Activated T-cell treated with anti-CD3 and anti-CD28 coated beads, Interleukin-2, amount 50 U/mL, for 1 hour (primary cell): Measurements from ENCODE around the gene TOPORS.
"Not testable (repeated sequence)": the region's sequence is repeated elsewhere in the genome, so short reads cannot be mapped to it uniquely, and the experiment has no call there.

ENCODE experiments used
- DNase-seq: peaks from one replicate; pipeline ENCODE4 v3.0.0-alpha.2; 2020

Gene TOPORS

DNA sequence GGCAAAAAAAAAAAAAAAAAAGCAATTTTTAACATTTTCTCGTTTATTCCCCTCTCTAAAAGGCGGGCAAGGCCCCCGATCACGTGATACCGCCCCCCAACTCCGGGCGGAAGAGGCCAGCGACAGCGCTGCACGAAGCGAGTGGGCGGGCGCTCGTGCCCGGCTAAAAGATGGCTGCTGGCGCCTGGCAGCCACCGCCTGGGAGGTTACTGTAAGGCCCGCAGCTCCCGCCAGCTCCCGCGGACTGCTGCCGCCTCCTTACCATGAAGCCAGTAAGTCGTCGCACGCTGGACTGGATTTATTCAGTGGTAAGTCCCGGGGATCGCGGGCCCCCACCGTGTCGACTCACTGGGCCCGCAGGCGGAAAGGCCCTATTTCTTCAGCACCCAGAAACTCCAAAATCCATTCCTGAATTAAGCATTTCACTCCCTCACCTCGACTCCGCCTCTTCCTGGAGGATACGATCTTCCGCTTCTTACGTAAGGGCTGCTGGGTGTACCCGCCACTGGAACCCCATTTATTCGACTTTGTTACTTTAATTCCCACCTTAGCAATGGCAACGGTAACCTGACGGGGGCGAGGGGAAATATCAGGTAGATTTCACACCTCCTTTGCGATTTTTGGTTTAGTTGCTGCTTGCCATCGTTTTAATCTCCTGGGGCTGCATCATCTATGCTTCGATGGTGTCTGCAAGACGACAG lies at the start of gene TOPORS, which contains the start of gene SMIM27:
TSS of gene TOPORS (minus strand) at position 415 of the 701 bp plus-strand sequence. CDS start at position 265, 150 bp downstream.
TSS of gene SMIM27 (plus strand) at position 156 of the 701 bp plus-strand sequence. CDS start at position 264, 108 bp downstream.
- DNase-seq, result peak; percentile 91

DNA sequence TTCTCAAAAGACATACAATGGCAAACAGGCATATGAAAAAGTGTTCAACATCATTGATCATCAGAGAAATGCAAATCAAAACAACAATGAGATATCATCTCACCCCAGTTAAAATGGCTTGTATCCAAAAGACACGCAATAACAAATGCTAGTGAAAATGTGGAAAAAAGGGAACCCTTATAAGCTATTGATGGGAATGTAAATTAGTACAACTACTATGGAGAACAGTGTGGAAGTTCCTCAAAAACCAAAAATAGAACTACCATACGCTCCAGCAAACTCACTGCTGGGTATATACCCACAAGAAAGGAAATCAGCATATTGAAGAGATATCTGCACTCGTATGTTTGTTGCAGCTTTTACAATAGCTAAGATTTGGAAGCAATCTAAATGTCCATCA lies 46.6 kb upstream of the TOPORS start:
- DNase-seq, result not testable (repeated sequence)

DNA sequence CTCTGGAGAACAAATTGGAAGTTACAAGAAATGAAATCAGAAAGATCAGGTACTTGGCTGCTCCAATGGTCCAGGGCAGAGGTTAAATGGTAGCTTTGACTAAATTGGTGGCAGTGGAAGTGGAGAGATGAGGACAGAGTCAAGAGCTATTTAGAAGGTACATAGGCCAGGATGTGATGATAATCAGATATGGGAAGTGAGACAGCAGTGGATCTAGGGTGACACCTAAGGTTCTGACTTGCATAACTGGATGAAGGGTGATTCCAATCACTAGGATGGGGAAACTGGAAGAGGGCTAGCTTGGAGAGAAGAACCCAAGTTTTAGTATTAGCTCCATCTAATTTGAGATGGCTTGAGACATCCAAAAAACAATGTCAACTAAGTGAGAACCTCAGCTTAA lies 44.5 kb upstream of the TOPORS start:
- no peak for DNase-seq

DNA sequence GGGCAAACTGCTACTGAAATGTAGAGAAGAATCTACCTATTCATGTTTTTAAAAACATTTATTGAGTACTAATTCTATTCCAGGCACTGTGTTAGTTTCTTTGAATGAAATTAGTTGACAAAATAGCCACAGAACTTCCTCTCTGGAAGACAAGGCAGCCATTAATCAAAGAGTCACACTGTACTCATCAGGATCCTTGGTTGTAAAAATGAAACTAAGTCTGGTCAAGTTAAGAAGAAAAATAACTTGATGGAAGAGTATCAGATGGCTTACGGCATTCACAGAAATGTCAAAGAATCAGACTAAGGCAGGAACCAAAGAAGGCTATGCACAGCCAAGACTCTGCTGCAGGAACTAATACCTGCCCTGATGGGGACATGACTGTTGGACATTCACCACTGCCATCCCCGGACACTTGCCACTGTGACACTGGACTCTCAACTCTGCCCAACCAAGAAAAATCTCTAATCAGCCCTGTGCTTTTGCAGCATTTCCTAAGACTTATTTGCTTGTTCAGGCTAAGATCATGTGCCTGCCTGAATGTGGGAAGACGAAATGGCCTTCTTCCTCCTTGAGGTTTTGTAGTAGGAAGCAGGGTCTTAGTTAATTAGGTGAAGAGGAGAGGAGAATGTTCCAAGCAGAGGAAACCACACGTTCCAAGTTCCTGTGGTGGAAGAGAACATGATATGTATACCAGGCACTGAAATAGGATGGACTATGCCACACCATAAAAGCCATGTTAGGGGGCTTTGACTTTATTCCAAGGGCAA lies 43.9 kb upstream of the TOPORS start:
- no peak for DNase-seq

DNA sequence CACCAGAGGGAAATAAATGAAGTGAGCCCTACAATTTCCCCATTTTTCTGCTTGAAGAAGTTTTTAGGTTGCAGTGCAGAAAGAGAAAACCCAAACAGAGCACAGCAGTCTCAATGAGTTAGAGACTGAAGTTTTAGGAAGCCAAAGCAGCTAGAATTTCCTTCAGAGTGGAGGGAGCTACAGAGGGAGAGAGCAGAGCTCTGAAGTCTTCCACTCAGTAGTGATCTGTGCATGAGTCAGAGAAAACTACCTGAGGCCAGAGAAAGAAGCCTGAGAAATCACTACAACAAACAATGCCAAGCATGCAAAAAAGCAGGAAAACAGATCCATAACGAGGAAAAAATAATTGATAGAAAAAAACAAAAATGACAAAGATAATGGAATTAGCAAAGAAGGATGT lies 38.5 kb upstream of the TOPORS start:
- DNase-seq, result no peak

DNA sequence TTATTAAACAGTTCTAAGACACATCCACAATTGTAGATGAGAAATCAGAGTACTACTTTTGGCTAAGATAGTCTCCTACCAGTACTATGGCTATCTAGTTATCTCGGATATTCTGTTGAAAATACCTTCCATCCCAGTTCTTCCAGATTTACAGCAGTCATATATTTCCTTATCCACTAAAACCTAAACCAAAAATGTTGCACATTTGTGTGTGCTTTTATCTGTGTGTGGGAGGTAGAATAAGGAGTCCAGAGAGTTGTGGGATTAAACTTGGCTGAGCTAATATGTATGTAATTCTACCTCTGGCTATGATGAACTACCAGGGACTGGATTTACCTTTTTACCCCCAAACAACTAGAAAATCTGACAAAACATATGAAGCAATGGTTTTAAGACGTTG lies 38.1 kb upstream of the TOPORS start:
- DNase-seq, result no peak

DNA sequence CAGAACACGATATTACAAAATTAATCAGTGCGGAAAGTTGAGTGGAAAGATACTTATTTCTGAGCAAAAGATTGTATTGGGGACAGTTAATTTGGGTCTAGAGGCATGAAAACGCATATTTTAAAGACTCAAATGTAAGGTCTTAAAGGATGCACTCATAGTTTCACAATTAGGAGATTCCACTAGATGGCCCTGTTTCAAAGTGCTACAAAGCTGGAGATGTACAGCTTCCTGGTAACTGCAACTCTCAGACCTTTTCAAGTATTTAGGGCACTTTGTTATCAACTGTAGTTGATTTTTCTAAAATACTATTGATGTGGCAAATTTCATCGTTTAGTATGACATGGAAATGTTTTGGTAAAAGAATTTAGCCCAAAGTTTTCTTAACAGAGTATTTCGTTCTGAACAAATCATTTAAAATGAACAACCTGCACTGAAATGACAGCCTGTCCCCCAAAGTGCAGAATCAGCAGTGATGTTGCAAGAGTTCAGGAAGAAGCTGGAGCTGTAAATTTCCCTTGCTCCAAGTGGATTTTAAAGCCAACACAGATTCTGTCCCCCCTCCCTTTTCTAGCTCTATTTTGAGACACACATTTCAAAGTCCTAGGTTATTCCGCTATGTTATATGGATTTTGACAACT lies 36.8 kb upstream of the TOPORS start:
- no peak for DNase-seq

DNA sequence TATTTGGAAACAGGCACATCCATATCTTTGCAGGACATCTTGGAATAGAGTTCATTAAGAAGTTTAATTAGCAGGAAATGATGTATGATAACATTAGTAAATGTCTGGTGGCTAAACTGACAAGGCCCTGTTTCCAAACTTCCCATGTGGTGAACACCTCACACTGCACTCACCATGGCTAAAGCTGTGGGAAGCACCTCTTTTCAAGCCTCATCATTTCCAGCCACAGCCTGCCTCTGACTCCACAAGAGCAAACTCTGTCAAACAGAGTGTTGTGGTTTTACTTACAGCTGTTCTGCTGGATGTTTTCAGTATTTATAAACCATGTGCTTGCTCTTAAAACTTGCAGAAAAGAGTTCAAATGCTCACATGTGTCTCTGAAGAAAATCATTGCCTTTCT lies 35.5 kb upstream of the TOPORS start:
- DNase-seq, result no peak

DNA sequence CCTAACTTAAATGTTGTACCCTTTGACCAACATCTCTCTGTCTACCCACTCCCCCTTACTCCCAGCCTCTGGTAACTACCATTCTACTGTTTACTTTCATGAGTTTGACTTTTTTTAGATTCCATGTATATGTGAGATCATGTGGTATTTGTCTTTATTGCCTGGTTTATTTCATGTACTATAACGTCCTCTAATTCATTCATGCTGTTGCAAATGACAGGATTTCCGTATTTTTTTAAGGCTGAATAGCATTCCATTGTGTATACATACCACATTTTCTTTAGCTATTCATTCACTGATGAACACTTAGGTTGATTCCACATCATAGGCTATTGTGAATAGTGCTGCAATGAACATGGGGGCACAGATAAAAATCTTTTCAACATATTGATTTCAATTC lies 32.4 kb upstream of the TOPORS start:
- no peak for DNase-seq

DNA sequence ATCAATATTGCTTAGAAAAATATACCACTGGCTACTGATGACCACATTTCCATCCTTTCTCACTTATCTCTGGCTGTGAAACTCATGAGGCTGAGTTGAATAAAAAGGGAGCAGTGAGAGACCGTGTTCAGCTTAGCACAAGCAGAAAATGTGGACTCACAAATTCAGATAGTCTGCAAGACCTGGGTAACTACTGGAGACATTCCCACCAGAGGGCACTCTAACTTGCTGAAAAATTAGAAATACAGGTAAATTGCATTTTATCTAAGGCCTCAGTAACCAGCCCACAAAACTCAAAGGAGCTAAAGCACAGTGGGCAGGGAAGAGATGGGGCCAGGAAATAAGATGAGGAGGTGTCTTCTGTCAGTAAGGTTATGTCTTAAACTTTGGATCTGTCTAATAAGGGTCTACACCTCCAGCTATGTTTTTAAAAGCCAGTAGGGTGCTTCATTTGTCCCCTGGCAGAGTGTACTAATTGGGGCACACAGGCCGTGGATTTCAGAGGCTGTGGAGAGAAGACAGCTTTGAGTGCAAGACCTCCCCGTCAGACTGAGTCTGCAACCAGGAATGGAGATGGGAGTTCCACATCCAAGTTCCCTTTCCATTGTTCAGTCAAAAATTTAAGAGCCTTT lies 29.2 kb upstream of the TOPORS start:
- DNase-seq, result no peak

DNA sequence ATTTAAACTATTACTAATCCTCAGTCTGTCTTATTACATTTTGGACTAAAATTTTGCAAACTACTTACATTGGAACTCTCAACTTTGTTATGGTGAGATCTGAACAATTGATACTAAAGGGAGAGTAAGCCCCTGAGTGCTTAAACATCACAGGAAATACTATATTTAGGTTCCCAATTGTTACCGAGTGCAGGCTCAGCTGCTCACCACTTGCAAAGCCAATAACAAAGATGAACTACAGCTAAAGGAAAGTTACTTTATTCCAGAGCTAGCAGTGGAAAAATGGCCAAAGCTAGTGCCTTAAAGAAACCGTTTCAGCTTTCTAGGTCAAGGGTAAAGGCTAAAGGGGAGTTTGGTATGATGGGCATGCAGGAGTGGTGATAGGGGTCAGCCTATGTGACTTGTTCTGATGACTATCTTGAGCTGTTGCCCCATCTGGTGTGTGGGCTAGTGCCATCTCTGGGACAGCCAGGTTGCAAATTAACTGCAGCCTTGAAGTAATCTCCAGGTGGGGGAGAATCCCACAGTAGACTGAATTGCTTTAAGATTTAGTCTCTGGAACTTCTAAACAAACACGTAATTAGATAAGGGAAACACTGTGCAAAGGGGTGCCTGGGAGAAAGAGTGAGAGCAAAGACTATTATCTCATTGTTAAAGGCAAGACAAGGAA lies 28.4 kb upstream of the TOPORS start:
- DNase-seq, result no peak

DNA sequence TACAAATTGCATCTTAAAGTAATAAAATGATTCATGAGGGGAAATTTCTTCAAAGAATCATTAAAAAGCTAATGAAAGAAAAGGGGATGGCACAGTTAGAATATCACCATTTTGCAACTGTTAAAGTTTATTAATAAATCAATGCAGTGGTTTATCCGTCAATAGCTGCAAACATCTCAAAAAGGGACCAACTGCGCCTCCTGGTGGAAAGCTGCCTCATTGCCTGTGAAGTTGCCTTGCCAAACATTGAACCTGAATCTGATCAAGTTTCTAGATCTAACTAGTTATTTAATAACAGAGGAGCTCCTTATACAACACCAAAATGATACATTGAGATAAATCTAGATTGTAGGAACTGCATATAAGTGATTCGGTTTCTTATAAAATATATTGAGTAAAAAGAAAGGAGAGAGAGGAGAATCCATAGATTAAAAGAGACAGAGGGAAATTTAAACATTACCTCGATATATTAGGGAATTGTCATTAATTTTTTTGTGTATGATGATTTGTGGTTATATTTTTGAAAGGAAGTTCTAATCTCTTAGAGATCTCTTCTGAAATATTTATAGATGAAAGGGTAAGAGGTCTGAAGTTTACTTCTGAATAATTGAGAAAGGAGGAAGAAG lies 27.4 kb upstream of the TOPORS start:
- DNase-seq, result peak; percentile 83

DNA sequence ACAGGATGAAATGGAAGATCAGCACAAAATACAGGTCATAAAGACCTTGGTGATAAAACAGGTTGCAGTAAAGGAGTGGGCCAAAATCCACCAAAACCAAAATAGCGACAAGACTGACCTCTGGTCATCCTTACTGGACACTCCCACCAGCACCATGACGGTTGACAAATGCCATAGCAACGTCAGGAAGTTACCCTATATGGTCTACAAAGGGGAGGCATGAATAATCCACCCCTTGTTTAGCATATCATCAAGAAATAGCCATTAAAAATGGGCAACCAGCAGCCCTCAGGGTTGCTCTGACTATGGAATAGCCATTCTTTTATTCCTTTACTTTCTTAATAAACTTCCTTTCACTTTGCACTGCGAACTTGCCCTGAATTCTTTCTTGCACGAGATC lies 26.6 kb upstream of the TOPORS start:
- no peak for DNase-seq

DNA sequence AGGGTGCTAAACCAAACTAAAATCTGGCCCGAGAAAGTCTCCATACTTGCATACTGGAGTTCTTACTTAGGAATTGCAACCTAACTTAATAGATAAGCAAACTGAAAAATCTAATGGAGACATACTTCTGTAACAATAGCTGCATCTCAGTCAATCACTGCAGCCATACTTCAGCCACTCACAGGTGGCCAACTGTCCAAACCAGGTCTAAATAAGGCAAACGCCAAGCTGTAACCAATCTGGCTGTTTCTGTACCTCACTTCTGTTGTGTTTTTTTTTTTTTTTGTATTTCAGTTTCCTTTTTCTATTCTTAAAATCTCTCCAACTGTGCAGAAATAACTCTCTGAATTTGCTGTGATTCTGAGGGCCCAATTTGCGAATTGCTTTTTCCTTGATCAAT lies 24.9 kb upstream of the TOPORS start:
- DNase-seq, result no peak

DNA sequence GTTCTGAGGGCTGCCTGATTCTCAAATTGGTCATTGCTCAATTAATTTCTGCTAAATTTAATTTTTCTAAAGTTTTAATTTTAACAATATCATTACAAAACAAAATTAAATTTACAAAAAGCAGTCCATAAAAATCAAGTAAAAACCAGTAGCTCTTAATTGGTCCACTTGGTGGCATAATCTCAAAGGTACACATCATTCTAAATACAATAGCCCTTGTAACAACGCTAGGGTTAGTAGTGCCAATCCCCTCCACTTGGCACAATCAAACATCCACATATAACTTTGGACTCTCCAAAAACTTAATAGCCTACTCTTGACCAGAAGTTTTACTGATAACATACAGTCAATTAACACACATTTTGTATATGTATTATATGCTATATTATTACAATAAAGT lies 22.5 kb upstream of the TOPORS start:
- DNase-seq, result no peak

DNA sequence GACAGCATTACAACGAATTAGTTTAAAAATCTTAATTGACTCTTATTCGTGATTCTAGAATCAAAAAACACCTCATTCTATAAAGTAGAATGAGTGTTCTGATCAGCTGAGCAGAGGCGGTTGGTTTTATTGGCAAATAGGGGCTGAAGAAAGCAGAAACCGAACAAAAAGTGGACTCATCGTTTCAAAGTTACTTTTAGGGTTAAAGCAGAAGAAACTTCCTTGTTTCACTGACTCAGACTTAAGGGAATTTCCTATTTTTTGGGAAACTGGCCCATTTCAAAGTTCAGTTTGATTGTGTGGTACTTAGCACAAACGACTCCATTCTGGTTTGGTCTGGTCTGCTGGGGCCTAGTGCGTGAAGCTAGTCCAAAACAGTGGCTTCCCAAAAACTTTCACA lies 21.4 kb upstream of the TOPORS start:
- DNase-seq, result no peak

DNA sequence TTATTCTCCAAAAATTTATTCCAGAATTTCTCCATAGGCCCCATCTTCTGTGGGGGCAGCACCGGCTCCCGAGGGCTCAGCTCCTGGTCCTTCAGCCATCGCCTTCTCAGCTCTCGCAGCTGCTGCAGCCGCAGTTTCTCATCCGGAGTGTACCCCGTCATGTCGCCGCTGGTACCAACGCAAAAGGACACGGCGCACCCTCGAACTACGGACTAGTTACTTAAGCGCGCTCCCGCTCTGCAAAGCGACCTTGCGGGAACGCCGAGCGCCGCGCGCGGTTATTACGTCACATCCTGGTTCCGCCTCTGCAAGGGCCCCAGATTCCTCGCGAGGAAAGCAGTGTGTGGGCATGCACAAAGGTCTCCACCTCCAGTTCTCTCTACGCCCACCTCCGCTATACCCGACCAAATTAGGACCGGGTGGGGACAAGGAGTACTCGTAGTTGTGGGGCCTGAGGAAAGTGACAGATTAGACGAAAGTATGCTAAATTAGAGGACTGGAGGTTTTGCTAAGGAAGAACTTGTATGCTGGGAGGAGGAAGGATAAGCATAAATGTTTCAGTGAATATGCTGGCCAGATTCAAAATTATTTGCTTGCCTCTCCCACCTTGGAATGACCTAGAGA lies 20.6 kb upstream of the TOPORS start, which contains the start of gene NDUFB6:
TSS of gene NDUFB6 (minus strand) at position 260 of the 624 bp plus-strand sequence. CDS start at position 161, 99 bp downstream.
- peak; percentile 96 for DNase-seq

DNA sequence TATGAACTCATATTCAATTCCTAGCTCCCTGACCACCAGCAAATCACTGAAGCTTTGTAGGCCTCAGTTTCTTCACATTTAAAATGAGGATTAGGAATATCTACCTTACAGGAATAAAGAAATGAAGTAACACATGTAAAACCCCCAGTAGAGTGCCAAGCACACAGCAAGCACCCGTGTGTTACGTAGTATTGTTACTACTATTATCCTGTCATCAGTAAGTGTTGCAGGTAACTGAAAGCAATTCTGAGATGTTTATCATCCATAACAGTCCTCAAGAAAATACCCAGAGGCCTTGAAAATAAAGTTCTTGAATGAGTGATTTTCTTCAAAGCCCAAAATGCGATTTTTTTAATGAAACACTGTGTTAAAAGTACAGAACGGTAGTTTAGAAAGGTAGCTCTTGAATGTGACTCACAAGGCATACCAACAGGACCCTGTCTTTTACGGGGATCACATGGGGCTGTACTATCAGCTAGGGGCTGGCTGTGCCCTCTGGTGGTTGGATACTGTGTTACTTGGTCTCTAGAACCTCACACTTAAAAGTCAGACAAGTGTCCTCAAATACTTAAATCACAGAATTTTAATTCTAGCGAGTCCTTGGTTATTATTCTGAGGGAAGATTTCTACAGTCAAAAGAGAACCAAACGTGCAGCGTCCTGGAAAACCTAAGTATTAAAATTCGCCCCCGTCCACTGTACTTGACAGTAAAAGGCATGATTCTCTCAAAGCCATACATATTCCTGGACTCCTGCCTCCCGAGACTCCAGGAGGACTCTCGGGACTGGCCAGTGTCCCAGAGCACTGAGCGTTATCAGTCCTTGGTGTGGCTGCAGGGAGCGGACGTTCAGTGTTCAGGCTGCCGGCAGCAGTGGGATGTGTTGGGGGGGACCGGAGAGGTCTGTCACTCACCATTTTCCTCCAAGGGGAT lies 19.8 kb upstream of the TOPORS start:
- peak; percentile 65 for DNase-seq

DNA sequence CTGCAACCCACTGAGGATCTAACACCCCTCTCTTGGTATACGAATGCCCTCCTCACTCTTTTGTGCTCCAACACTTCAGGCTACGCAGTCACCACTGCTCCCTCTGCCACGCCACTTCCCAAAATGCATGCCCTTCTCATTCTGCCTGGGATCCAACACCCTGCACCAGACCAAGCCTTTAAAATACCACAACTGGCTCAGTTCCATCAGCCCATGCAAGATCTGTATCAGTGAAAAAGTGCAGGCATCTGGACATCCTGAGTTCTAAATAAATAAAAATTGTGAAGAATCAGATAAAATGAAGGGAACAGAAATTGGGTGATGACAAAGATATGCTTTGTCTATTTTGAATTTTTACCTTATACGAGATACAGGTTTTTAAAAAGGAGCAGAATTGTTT lies 17.9 kb upstream of the TOPORS start:
- no peak for DNase-seq

DNA sequence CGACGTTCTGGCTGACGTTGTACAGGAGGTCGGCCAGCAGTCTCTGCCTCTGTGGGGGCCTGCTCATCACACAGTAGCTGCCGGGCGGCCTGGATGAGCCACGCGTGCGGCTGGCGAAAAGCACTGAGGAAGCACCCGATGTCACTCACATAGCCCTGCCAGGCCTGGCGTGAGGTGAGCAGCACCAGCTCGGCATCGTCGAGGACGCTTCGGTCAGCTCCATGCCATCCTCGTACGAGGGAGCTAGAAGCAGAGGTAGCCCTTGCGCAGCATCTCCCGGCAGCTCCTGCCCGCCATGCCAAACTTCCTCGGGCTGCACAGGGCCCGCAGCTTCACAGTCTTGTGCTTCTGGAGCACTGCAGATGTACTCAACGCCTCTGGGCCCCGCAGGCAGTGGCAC lies 14.4 kb upstream of the TOPORS start:
- no peak for DNase-seq

DNA sequence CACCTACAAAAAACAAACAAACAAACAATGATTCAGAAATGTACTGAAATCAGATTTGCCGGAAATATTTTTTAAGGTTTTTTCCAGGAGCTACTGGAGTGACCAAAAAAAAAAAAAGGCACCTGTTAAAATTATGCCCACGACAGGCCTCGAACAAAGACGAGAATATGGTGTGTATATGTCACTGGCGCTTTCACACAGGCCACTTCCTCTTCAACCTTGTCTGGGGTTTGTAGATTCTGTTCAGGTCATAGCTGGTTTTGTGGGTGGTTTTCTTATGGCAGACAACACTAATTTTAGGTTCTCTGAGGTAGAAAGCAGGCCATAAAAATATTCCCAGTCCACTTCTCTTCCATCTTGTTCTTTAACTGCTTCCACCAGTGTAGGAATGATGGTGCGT lies 13.6 kb upstream of the TOPORS start:
- no peak for DNase-seq
